ENCODE results near the gene BDKRB2.

Gene BDKRB2

GRCh38 chr14:96176811-96177211, 27.8 kb upstream of the BDKRB2 start:
- DNase-seq (ENCODE audit: low read depth): no peak

GRCh38 chr14:96177766-96178375, 26.8 kb upstream of the BDKRB2 start:
- no peak for DNase-seq (ENCODE audit: low read depth)

GRCh38 chr14:96178461-96179321, 25.9 kb upstream of the BDKRB2 start:
- no peak for DNase-seq (ENCODE audit: low read depth)

GRCh38 chr14:96180043-96180874, 24.4 kb upstream of the BDKRB2 start:
- DNase-seq (ENCODE audit: low read depth): no peak

GRCh38 chr14:96181186-96182056, 23.2 kb upstream of the BDKRB2 start:
- no peak for DNase-seq (ENCODE audit: low read depth)

- no peak for DNase-seq (ENCODE audit: low read depth)
Measured at GRCh38 chr14:96182546-96182945, 22.1 kb upstream of the BDKRB2 start.

GRCh38 chr14:96184737-96185136, 19.9 kb upstream of the BDKRB2 start:
- DNase-seq (ENCODE audit: low read depth): no peak

- DNase-seq (ENCODE audit: low read depth): no peak
Measured at GRCh38 chr14:96187216-96188031, 17.2 kb upstream of the BDKRB2 start.

GRCh38 chr14:96189281-96189711, 15.3 kb upstream of the BDKRB2 start:
- no peak for DNase-seq (ENCODE audit: low read depth)

- no peak for DNase-seq (ENCODE audit: low read depth)
Measured at GRCh38 chr14:96191353-96191752, 13.3 kb upstream of the BDKRB2 start.

- no peak for DNase-seq (ENCODE audit: low read depth)
Measured at GRCh38 chr14:96191841-96192462, 12.7 kb upstream of the BDKRB2 start.

GRCh38 chr14:96192975-96193805, 11.4 kb upstream of the BDKRB2 start:
- no peak for DNase-seq (ENCODE audit: low read depth)

GRCh38 chr14:96194262-96194656, 10.4 kb upstream of the BDKRB2 start:
- no peak for DNase-seq (ENCODE audit: low read depth)

- DNase-seq (ENCODE audit: low read depth): no peak
Measured at GRCh38 chr14:96194657-96195431, 9.8 kb upstream of the BDKRB2 start.

GRCh38 chr14:96195441-96196081, 9.1 kb upstream of the BDKRB2 start:
- DNase-seq (ENCODE audit: low read depth): no peak

GRCh38 chr14:96197163-96197852, 7.3 kb upstream of the BDKRB2 start:
- no peak for DNase-seq (ENCODE audit: low read depth)

GRCh38 chr14:96197969-96198368, 6.7 kb upstream of the BDKRB2 start:
- DNase-seq (ENCODE audit: low read depth): no peak
